ENCODE results near the gene RBM33.

Gene RBM33

DNA sequence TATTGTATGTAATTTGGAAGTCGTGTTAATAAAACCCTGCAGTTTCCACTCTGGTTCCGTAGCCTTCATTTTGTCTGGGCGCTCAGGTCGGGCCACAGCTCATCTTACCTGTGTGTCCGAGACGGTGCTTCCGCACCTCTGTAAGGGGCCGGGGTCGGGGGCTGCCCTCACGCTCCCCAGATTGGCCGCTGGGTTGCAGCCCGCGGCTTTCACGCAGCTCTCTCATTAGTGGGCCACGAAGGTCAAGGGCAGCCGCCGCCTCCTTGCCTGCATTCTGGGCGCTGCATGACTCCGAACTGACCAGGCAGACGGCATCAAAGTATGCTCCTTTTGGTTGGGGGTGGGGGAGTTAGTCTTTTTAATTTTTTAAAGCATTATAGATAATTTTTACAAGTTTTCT lies 137.0 kb downstream of the RBM33 start:
- DNase-seq: no peak

DNA sequence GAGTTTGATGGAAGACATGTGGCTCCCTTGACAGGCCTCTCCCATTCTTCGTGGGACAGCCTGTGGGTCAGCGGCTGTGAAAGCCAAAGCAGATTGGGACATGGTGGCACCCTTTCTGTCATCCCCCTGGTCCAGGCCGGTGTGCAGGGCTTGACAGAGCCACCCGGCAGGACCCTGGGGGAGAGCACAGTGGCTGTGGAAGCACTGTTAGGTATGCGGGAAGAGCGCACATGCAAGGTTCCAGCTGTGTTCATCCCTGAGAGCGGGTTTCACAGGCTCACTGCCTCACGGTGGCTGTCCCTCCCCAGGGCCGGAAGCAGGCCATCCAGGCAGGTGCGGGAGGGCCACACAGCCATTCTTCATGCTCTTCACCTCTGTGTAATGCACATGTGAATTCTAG lies 138.0 kb downstream of the RBM33 start:
- no peak for DNase-seq

DNA sequence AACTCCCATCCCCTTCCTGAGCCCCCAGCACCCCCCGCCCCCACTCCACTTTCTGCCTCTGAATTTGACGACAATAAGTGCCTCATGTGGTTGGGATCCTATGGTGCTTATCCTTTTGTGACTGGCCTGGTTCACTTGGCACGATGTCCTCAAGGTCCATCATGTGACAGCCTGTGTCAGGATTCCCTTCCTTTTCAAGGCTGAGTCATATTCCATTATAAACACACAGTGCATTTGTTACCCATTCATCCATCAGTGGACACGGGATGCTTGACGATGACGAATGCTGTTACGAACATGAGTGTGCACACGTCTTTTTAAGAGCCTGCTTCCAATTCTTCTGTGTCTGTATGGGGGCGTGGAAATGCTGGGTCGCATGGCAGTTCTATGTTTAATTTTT lies 141.1 kb downstream of the RBM33 start:
- DNase-seq: no peak

DNA sequence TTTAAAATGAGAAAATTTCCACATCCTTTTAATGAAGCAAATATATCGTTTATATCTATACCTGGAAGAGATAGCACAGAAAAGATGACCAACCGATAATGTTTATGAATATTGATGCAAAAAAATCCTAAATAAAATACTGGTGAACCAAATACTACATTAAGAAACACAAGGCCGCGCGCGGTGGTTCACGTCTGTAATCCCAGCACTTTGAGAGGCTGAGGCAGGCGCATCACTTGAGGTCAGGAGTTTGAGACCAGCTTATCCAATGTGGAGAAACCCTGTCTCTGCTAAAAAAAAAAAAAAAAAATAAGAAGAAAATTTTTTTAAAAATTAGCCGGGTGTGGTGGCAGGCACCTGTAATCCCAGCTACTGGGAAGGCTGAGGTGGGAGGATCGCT lies 142.0 kb downstream of the RBM33 start:
- no peak for DNase-seq

DNA sequence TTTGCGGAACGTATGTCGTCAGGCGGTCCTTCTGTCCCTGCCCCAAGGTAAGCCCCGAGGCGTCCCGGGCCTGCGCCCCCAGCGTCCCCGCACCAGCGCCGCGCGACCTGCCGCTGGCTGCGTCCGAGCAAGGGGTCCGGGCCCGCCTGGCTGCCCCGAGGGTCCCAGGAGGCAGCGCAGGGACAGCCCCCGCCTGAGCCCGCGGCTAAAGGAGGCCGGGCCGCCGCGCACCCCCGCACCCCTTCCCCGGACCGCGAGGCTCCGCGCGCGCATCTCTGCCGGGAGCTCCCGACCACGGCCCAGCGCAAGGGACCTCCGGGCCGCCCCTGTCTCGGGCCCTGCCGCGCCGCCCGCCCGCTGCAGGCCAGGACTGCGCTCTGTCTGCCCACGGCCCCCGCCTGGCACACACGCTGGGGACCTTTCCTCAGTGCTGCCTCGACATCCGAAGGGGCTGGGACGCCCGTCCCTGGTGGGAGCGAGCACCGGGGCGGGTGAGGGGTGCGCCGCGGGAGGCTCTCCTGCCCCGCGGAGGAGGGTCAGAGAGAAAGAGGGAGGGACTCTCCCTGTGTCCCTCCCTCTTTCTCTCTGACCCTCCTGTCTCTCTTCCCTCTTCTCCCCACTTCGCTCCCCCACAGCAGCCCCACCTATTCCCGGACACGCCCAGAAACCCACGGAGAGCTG lies 142.8 kb downstream of the RBM33 start:
- DNase-seq: no peak

DNA sequence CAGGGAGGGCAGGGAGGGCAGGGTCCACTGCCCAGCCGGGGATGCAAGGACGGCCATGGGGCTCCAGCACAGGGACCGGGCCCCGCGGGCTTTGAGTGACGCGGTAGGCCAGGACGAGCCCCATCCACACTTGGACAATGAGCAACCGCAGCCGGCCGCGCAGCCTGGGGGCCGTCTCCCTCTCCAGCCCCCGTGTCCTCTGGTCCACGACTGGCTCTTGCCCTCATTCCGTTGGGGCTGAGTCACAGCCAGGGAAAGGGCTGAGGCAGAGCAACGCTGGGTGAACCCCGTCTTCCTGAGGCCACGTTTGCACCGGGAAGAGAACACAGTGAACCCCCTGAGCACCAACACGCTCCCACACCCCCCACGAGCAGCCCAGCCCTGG lies 144.1 kb downstream of the RBM33 start:
- no peak for DNase-seq

DNA sequence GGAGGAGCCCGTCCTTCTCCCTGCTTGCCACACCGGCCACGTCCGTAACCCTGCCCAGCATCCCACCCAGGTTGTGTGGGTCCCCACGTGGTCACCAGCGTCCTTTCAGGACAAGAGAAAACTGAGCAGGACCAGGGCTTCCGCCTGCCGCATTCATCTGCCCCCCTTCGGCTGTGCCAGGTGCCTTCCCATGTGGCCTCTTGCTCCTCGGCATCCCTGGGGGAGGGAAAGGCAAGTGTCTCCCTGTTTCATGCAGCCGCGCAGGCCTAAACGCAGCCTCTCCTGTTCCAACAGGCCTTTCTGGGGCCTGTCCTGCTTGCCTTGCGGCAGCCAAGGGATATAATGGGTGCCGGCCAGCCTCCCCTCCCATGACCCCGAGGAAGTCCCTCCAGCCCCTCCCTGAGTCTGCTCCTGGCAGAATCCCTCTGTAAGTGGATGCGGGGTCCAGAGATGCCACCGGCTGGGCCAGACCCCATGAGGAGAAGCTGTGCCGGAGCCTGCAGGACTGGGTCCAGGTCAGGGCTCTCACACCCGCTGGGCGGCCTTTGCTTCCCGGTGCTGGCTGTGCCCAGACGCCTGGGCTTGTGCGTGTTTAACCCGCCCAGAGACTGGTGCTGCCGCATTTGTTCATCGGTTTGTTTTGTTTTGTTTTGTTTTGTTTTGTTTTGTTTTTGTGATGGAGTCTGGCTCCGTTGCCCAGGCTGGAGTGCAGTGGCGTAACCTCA lies 144.7 kb downstream of the RBM33 start:
- DNase-seq: no peak

DNA sequence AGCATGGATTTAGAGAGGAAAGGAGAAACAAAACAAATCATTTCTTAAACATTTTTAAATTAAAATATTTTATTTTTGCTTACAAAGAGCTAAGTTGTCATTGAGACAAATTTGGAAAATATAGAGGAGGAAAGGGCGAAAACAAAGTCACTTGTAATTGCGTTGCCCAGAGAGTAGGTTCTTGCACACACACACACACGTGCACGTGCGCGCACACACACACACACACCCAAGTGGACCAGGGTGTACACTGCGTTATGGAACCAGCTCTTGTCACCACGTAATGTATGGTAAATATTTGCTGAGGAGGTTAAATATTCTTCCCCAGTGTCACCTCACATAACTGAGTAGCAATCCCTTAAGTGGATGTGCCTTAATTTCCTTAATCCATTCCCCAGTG lies 146.2 kb downstream of the RBM33 start:
- DNase-seq: no peak

DNA sequence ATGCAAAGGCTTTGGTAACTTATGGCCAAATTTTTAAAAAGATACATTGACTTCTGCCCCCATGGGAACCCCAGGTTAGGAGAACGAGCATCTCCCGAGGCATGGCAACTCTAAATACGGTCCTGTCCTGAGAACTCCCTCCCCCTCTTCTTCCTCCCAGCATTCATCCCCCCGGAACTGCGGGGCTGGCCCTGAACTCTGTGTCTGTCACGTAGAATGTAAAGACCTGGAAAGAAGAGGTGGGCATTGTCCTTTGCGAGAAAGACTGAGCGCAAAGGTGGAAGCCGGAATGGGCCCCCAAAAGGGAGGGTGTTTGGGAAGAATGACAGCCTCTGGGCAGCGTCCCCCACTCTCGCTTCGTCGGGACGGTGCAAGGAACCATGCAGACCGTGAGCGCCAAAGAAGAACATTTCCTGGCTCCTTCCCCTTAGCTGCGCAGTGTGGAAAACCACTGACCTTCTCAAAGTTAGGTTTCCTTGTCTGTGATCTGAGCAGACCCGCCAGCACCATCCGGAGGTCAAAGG lies 146.8 kb downstream of the RBM33 start:
- DNase-seq: no peak

DNA sequence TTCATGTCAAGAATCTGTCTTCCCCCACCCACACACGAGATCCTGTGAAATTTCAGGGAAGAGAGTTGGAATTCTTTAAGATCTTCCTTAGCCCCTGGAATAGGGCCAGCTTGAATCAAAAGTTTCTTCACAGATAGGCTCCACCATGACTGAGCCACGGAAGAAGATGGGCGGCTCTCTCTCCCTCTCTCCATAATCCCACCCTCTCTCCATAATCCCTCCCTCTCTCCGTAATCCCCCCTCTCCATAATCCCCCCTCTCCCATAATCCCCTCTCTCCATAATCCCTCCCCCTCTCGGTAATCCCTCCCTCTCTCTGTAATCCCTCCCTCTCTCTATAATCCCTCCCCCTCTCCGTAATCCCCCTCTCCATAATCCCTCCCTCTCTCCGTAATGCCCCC lies 147.4 kb downstream of the RBM33 start:
- no peak for DNase-seq

DNA sequence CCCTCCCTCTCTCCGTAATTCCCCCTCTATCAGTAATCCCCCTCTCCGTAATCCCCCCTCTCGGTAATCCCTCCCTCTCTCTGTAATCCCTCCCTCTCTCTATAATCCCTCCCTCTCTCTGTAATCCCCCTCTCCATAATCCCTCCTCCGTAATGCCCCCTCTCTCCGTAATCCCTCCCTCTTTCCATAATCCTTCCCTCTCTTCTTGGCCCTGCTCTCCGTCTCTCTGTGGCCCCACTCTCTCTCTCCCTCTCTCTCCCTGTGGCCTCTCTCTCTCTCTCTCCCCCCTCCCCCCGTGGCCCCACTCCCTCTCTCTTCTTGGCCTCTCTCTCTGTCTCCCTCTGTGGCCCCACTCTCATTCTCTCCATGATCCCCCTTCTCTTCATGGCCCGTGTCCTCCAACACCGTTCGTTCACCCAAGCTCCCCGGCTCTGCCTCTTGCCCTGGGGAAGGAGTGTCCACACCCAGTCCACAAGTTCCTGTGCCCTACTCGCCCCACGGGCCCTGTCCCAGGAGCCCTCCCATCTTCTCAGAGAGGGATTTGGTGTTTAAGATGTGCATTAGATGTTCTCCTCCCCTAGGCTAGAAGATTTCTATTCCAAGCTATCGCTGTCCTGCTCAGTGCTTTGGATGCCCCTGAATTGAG lies 148.0 kb downstream of the RBM33 start:
- DNase-seq: no peak

DNA sequence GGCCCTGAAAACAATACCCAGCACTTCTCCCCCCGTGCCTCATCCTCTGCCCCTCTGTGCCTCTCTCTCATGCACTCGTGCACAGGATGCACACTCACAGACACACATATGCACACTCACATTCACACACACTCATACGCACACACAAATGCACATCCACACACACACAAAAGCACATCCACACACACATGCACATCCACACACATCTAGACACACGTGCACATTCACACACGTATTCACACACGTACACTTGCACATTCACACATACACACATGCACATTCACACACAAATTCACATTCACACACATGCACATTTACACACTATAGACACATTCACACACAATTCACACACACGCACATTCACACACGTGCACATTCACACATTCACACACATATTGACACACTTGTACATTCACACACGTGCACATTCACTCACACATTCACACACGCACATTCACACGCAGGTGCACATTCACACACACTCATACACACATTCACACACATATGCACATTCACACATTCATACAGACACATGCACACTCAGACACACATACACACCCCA lies 148.6 kb downstream of the RBM33 start:
- no peak for DNase-seq

DNA sequence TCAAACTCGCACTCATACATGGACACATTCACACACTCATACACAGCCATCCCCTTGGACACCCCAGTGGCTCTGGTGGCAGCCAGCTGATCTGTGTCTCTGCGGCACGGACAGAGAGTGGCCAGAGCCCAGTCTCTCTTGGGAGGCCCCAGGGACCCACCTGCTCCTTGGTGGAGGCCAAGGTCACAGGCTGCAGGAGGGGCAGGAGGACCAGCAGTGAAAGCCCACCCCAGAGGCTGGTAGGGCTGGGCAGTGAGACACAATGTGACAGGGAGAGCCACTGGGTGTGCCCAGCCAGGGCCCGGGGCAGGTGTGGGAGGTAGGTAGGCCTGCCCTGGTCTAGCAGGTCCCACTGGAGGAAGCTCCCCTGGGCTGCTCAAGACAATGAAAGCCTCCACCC lies 149.3 kb downstream of the RBM33 start:
- no peak for DNase-seq

DNA sequence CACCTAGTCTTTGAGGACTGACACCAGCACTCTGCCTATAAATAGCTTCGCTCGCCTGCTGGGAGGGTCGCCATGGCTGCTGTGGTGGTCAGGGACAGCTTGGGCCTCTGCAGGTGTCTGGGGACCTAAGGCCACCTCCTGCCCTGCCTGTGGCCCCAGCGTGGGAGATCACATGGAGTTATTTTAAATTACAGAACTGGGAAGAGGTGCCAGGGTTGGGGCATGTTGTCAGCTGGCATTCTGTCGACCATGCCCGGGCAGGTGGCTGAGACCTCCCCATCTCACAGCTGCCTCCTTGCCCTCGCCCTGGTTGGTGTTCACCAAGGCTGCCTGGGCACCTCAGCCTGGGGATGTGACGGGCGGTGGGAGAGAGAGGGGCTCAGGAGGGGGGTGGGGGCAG lies 149.7 kb downstream of the RBM33 start:
- no peak for DNase-seq

DNA sequence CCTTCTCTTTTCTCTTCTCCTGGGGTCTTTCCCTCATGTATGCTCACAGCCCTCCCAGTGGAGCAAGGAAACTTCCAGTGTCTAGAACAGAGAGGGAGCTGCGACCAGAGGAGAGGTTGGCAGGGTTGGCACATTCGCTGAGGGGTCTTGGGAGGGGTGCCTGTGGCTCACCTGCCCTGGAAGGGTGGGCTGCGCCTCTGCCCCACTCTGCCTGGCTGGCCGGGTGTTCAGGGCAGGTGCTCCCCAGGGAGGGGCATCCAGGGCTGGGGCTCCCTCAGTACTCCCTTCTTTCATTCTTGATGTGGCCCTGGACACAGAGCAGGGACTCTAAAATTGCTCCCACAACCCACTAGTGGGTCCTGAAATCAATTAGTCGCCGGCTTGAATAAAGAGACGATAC lies 150.9 kb downstream of the RBM33 start:
- DNase-seq: no peak

DNA sequence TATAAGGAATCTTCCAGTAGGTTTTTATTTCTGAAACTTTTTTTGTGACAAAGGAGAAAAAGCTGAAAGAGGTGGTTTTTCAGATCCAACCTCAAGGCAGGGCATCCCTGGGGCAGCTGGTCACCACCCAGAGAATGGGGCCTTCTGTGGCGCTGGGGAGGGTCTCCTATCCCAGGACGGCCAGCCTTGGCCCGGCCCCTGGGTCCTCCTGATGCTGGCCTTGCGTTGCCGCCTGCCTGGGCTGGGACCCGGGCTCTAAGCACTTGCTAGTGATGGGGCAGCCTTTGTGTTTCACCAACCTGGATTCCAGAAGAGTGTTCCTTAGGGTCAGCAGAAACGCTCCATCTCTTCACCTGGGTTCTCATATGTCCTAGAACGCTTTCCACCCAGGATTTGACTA lies 151.5 kb downstream of the RBM33 start:
- no peak for DNase-seq

DNA sequence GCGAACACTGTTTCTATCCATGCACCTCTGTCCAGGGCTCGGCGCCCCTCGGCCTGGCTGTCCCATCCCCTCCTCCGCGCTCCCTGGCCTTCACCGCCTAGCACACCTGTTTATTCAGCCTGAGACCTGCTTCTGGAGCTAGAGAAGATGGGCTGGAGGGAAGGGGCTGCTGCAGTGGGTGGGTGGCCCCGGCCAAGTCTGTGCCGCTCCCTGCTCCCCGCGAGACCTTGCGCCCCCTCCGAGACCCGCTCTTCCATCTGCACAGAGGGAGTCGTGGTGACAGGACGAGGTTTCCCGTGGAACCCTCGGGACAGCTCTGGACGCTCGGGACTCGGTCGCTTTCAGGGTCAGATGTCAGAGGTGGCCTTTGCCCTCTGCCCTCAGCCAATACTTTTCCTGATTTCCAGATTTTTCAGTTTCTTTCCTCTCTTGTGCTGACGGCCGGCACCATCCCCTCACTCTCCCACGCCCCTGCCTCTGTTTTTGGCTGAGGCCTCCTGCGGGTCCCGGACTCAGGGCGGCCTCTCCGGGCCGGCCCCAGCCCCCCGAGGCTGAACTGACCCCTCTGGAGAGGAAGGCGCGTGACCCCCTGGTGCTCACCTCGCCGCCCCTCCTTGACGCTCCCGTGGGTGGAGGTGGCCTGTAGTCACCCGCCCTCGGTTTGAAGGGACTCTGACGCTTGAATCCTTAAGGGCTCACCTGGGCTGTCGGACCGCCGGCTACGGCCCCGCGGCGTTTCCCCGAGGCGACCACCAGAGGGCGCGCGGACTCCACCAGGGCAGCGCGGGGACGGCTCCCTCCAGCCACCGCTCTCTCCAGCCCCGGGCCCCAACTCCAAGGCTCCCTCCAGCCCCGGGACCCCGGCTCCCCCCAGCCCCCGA lies 152.2 kb downstream of the RBM33 start:
- peak; percentile 59 for DNase-seq

DNA sequence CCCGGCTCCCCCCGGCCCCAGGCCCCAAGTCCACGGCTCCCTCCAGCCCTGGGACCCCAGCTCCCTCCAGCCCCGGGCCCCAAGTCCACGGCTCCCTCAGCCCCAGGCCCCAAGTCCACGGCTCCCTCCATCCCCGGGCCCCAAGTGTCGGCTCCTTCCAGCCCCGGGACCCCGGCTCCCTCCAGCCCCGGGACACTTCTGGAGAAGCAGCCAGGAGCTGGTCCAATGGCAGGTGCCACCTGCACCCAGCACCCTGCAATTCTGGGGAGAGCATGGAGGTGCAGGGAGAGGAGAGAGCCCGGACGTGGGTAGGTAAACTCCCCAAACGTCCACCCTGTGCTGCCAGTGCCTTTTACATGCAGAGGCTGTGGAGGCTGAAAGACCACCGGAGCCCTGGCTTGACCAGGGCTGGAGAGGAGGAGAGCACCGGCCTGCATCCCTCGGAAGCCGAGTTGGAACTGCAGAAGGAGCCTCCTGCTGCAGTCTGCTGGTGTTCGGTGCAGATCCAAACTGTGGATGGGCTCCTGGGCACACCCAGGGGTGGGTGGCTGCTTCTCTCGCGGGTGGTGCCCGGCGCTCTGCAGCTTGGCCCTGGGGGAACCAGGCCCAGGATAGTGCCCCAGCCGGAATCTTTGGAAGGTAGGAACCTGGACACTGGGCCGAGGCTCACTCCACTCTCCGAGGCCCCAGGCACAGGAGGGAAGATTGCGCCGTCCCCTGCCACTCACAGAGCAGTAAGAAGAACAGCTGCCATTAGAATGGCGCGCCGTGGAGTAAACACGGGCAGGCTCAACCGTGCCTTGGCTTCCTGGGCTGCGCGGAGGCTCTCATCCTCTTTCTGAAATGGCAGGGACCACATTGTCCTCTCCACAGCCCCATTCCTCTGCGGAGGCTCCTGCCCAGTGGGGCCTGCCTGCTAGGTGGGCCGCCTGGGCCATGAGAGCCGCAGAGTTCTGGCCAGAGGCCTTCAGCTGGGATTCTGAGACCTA lies 153.1 kb downstream of the RBM33 start:
- no peak for DNase-seq

DNA sequence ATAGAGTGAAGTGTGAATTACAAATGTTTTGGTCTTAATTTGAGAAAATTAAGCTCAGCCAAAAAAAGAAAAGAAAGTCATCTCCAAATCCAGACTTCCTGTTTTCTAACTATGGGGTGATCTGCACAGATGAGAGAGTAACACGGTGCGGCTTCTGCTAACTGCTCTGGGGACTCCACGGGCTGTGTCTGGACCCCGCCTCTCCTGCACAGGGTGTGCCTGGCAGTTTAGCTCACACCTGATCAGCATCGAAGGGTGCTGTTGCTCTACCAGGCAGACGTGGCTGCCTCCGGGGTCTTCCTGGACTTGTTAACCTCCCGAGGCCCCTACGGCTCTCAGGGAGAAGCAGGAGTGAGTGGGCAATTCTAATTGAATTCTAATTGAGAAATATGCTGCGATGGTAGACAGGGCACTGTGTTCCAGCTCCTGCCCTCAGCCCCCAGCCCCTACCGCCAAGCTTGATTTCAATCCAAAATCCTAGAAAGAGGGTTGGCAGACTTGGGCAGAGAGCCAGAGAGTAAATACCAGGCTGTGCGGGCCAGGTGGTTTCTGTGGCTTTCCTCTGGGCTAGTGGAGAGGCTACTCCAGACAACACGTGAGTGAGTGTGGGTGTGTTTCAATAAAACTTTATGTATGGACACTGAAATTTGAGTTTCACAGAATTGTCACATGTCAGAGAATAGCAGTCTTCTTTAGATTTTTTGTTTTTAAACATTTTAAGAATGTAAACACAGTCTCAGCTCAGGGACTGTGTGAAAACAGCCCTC lies 154.4 kb downstream of the RBM33 start:
- DNase-seq: no peak

DNA sequence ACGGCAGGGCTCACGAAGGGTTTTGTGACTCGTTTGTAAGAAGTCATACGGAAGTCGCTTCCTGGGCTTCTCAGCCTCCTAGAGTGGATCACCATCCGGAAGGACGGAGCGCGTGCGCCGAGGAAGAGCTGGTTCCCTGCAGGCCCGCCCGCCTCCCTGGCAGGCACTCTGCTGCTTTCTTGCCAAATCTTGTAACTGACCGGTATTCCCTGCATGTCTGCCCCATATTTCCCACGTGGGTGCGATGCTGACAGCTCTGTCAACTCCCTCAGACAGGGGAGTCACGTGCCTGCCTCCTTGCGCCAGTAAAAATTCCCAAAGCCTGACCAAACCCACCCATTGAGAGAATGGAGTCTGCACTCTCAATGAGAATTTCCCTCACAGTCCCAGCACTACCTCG lies 155.1 kb downstream of the RBM33 start:
- no peak for DNase-seq

DNA sequence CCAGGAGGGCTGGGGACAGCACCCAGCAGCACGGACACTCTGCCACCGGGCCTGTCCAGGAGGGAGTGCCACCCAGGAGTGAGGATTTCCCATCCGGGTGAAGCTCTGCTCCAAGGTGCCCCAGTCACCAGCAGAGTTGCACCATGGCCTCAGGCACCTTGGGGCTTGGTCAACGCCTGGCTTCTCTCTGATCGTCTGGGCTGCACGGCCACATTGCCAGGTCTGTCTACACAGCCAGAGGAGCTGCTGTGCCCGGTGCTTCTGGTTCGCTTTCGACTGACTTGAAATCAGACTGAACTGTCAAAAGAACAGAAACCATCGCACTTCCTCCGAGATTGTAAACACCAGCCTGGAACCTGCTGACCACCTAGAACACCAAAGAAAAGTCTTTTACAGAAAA lies 155.8 kb downstream of the RBM33 start:
- DNase-seq: no peak
